Skeletal muscle tissue (tissue), 4 donors: ENCODE measurements around the gene DUSP22. TPM values are rescaled to one million over a fixed set of nuclear protein-coding genes. Genes with fewer than 3 reads are reported as not detected.
A peak's percentile ranks its signal among the peaks of the same experiment; 100 is the strongest.

Source experiments
- H3K27ac ChIP-seq: one replicate; pipeline ENCODE4 v1.7.0; 2013; ENCODE audit warnings: mild to moderate bottlenecking, low read depth, low read length, inconsistent platforms
- H3K27me3 ChIP-seq, 3 donors: one replicate each; pipeline ENCODE4 v1.7.0; 2013; ENCODE audit warnings: low read length in 3 of 3; ENCODE audit not compliant: control insufficient read depth in 3 of 3, insufficient read depth in 3 of 3
- H3K36me3 ChIP-seq, 3 donors: one replicate each; pipeline ENCODE4 v1.7.0; 2013; ENCODE audit warnings: low read length in 3 of 3; ENCODE audit not compliant: control insufficient read depth in 3 of 3, insufficient read depth in 3 of 3
- H3K4me1 ChIP-seq, 3 donors: one replicate each; pipeline ENCODE4 v1.7.0; 2013; ENCODE audit warnings: low read length in 3 of 3, mild to moderate bottlenecking in 3 of 3; ENCODE audit not compliant: control insufficient read depth in 3 of 3, insufficient read depth in 3 of 3
- H3K4me3 ChIP-seq, 3 donors: one replicate each; pipeline ENCODE4 v1.7.0; 2013; ENCODE audit warnings: low read length in 3 of 3
- H3K9ac ChIP-seq, 3 donors: one replicate each; pipeline ENCODE4 v1.7.0; 2013; ENCODE audit warnings: low read length in 3 of 3, mild to moderate bottlenecking in 3 of 3, moderate library complexity in 2 of 3, low read depth in 1 of 3
- H3K9me3 ChIP-seq, 3 donors: one replicate each; pipeline ENCODE4 v1.7.0; 2013; ENCODE audit warnings: low read length in 3 of 3; ENCODE audit not compliant: control insufficient read depth in 3 of 3
- total RNA-seq: library from RNA; depleted of rRNA; stranded (reverse); fragments of >200 nt; gene quantifications from one replicate; pipeline ENCODE4 v1.2.3, GENCODE V29; 2014
- donor health status: Osteomylitis.

DUSP22 gene
- total RNA-seq, 1 donor from 2014 or later, result 17.7 TPM

GRCh38 chr6:286681-287488 lies 5.4 kb upstream of the DUSP22 start:
- Histone ChIP-seq H3K36me3 (no peaks in the 10 kb centered on the region), H3K9me3 (no peaks in the 10 kb centered on the region), H3K4me1 (peaks cover 2 to 5% (median 4%) of the 10 kb centered on the region in 3 donors), H3K27ac (no peak overlapping the region), H3K9ac (no peak overlapping the region), H3K4me3 (no peak overlapping the region), H3K27me3 (peaks cover 0 to 9% (median 6%) of the 10 kb centered on the region in 3 donors)

- H3K9ac ChIP-seq, result no peak overlapping the region
- H3K9me3 ChIP-seq, result no peaks in the 10 kb centered on the region
- H3K4me3 ChIP-seq, result no peak overlapping the region
- H3K4me1 ChIP-seq, result peaks cover 2 to 5% (median 4%) of the 10 kb centered on the region in 3 donors
- no peaks in the 10 kb centered on the region for H3K36me3 ChIP-seq
- H3K27me3 ChIP-seq, result peaks cover 0 to 6% (median 6%) of the 10 kb centered on the region in 3 donors
- H3K27ac ChIP-seq, result no peak overlapping the region
Measured at GRCh38 chr6:287489-287860, 4.8 kb upstream of the DUSP22 start.

DNA sequence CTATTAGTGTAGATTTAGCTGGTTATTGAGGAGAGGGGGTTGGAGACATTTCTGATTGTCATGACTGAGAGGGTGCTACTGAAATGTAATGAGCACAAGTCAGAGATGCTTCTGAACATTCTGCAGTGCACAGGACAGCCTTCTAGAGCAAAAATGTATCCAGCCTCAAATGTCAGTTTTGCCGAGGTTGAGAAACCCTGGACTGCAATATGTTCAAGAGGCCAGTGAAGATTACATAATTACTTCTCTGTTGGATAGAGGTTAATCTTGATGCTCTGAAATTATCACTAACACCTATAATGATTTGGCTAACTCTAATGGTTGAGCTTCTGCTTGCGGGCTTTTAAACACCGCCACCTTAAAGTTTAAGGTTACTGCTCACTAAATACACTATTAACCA lies 3.4 kb upstream of the DUSP22 start:
- H3K27me3 ChIP-seq, result no peaks in the 10 kb centered on the region
- peaks cover 6 to 15% (median 7%) of the 10 kb centered on the region in 3 donors for H3K4me1 ChIP-seq
- H3K9ac ChIP-seq, result no peak overlapping the region
- H3K27ac ChIP-seq, result no peak overlapping the region
- no peaks in the 10 kb centered on the region for H3K9me3 ChIP-seq
- no peak overlapping the region for H3K4me3 ChIP-seq
- no peaks in the 10 kb centered on the region for H3K36me3 ChIP-seq

- no peak overlapping the region for H3K27ac ChIP-seq
- H3K27me3 ChIP-seq, result no peaks in the 10 kb centered on the region
- no peaks in the 10 kb centered on the region for H3K36me3 ChIP-seq
- no peak overlapping the region for H3K4me3 ChIP-seq
- no peak overlapping the region for H3K9ac ChIP-seq
- H3K9me3 ChIP-seq, result no peaks in the 10 kb centered on the region
- peaks cover 6 to 16% (median 11%) of the 10 kb centered on the region in 3 donors for H3K4me1 ChIP-seq
Measured at GRCh38 chr6:290111-290922, 2.0 kb upstream of the DUSP22 start.

DNA sequence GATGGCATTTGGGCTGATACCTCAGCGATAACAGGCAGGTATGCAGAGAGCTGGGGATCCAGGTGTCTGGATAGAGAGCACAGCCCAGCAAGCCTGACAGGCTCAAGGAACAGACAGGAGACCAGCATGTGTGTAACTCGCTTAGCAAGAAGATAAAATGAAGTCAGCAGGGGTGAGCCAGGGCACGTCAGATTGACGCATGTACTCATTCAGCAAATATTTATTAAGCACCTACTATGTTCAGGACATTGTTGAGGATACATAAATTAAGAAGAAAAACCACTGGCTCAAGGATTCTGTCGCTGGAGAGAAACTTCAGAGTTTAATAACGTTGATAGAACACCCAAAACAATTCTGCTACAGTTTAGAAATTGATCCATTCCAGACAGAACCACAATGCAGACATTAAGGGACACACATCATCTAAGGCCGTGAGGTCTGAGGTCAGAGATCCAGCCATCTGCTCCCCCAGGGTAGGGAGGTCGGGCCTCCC lies 1.0 kb upstream of the DUSP22 start:
- H3K9ac ChIP-seq, result peak overlapping the region; percentile 86 to 95 (median 88)
- no peaks in the 10 kb centered on the region for H3K27me3 ChIP-seq
- H3K27ac ChIP-seq, result peak overlapping the region; percentile 89
- H3K4me3 ChIP-seq, result peak overlapping the region; percentile 68 to 81 (median 72)
- no peaks in the 10 kb centered on the region for H3K36me3 ChIP-seq
- no peaks in the 10 kb centered on the region for H3K9me3 ChIP-seq
- H3K4me1 ChIP-seq, result peaks cover 6 to 21% (median 14%) of the 10 kb centered on the region in 3 donors

GRCh38 chr6:292506-293192 lies 362 bp downstream of the DUSP22 start:
- Histone ChIP-seq H3K9ac (peak overlapping the region; percentile 71 to 95 (median 78)), H3K4me3 (peak overlapping the region; percentile 73 to 81 (median 77)), H3K36me3 (no peaks in the 10 kb centered on the region), H3K27ac (peak overlapping the region; percentile 89), H3K27me3 (no peaks in the 10 kb centered on the region), H3K4me1 (peaks cover 17 to 34% (median 27%) of the 10 kb centered on the region in 3 donors), H3K9me3 (no peaks in the 10 kb centered on the region)

GRCh38 chr6:293193-294174 lies 1.2 kb downstream of the DUSP22 start:
- Histone ChIP-seq H3K27ac (peak overlapping the region; percentile 89), H3K4me1 (peaks cover 25 to 42% (median 34%) of the 10 kb centered on the region in 3 donors)

DNA sequence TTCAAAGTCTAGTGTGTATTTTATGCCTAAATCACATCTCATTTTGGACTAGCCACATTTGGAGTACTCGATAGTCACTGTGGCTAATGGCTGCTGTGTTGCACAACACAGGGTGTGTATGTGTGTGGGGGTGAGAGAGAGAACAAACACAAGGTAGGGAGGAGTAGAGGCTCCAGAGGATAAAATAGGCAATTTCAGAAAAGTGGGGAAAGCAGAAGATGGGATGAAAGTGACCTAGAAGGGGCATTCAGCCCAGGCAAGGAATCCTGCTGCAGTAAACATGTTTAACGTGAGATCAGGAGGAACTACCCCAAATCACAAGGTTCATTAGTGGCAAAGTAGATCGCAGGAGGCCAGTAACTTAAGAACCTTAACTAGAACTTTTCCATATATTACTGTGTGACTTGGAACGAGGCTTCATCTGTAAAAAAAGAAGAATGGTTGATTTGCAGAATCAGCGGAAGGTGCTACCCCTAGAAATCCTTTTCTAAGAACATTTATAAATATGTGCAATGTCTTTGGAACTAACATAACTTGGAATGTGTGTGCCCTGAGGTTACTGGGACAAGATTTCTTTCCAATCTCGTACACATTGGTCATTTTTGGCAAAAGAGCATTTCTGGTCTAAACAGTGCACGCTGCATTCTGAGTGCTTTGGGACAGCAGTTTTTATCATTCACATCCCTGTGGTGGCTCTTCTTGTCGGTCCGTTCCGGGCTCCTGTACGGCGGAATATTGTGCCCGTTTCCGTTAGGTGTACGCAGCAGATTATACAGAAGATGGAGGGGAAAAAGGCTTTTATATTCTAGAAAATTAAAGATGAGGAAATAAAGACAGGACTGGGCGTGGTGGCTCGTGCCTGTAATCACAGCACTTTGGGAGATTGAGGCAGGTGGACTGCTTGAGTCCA lies 2.6 kb downstream of the DUSP22 start:
- H3K4me1 ChIP-seq, result peaks cover 37 to 52% (median 46%) of the 10 kb centered on the region in 3 donors
- H3K9me3 ChIP-seq, result no peaks in the 10 kb centered on the region
- no peaks in the 10 kb centered on the region for H3K27me3 ChIP-seq
- no peak overlapping the region for H3K9ac ChIP-seq
- H3K4me3 ChIP-seq, result no peak overlapping the region
- no peaks in the 10 kb centered on the region for H3K36me3 ChIP-seq
- no peak overlapping the region for H3K27ac ChIP-seq

More at GRCh38 chr6:293193-294174, 1.2 kb downstream of the DUSP22 start:
- H3K27me3 ChIP-seq, result no peaks in the 10 kb centered on the region
- no peaks in the 10 kb centered on the region for H3K9me3 ChIP-seq
- H3K36me3 ChIP-seq, result no peaks in the 10 kb centered on the region
- H3K4me3 ChIP-seq, result peak overlapping the region; percentile 73 to 81 (median 77)
- peak overlapping the region; percentile 71 to 95 (median 78) for H3K9ac ChIP-seq
